Loucy (cell line): ENCODE measurements around the gene CCDC181.

Experiments used
- H2AFZ ChIP-seq: fragments of 200-600 bp; sonication (generic); 2 replicates; pipeline ENCODE4 v1.6.0; 2016; ENCODE audit warnings: antibody characterized with exemption, mild to moderate bottlenecking, low read length, moderate library complexity
- H3F3A ChIP-seq: fragments of 200-600 bp; 2 replicates; pipeline ENCODE4 v1.6.0; 2016; ENCODE audit warnings: antibody characterized with exemption, low read depth, mild to moderate bottlenecking
- H3K27me3 ChIP-seq: fragments of 200-600 bp; sonication (generic); 2 replicates; pipeline ENCODE4 v1.6.1; 2014; ENCODE audit warnings: low read length, mild to moderate bottlenecking; ENCODE audit not compliant: insufficient read depth, poor library complexity, severe bottlenecking
- H3K36me3 ChIP-seq: fragments of 200-600 bp; sonication (generic); 2 replicates; pipeline ENCODE4 v1.6.1; 2016; ENCODE audit warnings: low read length; ENCODE audit not compliant: insufficient read depth
- H3K4me1 ChIP-seq: fragments of 200-600 bp; sonication (generic); 2 replicates; pipeline ENCODE4 v1.5.1; 2014; ENCODE audit warnings: low read length, mild to moderate bottlenecking; ENCODE audit not compliant: insufficient read depth, poor library complexity, severe bottlenecking
- H3K4me2 ChIP-seq: fragments of 200-600 bp; sonication (generic); 2 replicates; pipeline ENCODE4 v1.6.0; 2014; ENCODE audit warnings: antibody characterized with exemption, low read length, low read depth, mild to moderate bottlenecking; ENCODE audit not compliant: poor library complexity, severe bottlenecking
- H3K4me3 ChIP-seq: fragments of 200-600 bp; sonication (generic); 2 replicates; pipeline ENCODE4 v1.5.1; 2014; ENCODE audit warnings: low read length, mild to moderate bottlenecking, mixed read lengths; ENCODE audit not compliant: poor library complexity, severe bottlenecking
- H3K79me2 ChIP-seq: fragments of 200-600 bp; sonication (generic); 2 replicates; pipeline ENCODE4 v1.6.1; 2014; ENCODE audit warnings: low read length; ENCODE audit not compliant: insufficient read depth
- H3K9ac ChIP-seq: fragments of 200-600 bp; sonication (generic); 2 replicates; pipeline ENCODE4 v1.6.0; 2014; ENCODE audit warnings: mild to moderate bottlenecking, low read depth, low read length, moderate library complexity; ENCODE audit not compliant: poor library complexity, severe bottlenecking
- H3K9me2 ChIP-seq: fragments of 200-600 bp; sonication (generic); replicated peaks from 2 replicates; pipeline ENCODE4 v1.6.1; 2016; ENCODE audit warnings: low read depth, low read length, mixed read lengths
- H3K9me3 ChIP-seq: fragments of 200-600 bp; sonication (generic); 2 replicates; pipeline ENCODE4 v1.6.1; 2014; ENCODE audit warnings: mild to moderate bottlenecking, antibody characterized with exemption, low read length, low read depth; ENCODE audit not compliant: insufficient read depth
- H4K20me1 ChIP-seq: fragments of 200-600 bp; sonication (generic); 2 replicates; pipeline ENCODE4 v1.6.0; 2014; ENCODE audit warnings: antibody characterized with exemption, low read length, mild to moderate bottlenecking; ENCODE audit not compliant: insufficient read depth, poor library complexity, severe bottlenecking
- CTCF ChIP-seq: fragments of 200-600 bp; sonication (generic); conservative IDR thresholded peaks from 2 replicates; pipeline ENCODE4 v1.5.1; 2014; ENCODE audit warnings: mild to moderate bottlenecking, antibody characterized with exemption, low read length
- EZH2phosphoT487 ChIP-seq: fragments of 200-600 bp; IDR thresholded peaks from 2 replicates; pipeline ENCODE4 v1.6.1; 2018; ENCODE audit warnings: antibody characterized with exemption, mild to moderate bottlenecking, moderate library complexity, borderline replicate concordance

CCDC181 gene

GRCh38 chr1:169346036-169346589 is 81.2 kb downstream of the CCDC181 start:
- Histone ChIP-seq H4K20me1 (no peaks in the 10 kb centered on the region), H3K4me3 (no peak overlapping the region), H3F3A (no peaks in the 10 kb centered on the region), H3K9me3 (no peaks in the 10 kb centered on the region; the same call in 1 of the 2 replicates), H3K9me2 (no peaks in the 10 kb centered on the region), H3K27me3 (no peaks in the 10 kb centered on the region), H3K4me2 (no peak overlapping the region), H3K9ac (no peak overlapping the region), H2AFZ (no peak overlapping the region), H3K36me3 (no peaks in the 10 kb centered on the region), H3K79me2 (peaks cover under 1% of the 10 kb centered on the region; the same call in 1 of the 2 replicates), H3K4me1 (no peaks in the 10 kb centered on the region)
- TF ChIP-seq CTCF (no peak), EZH2phosphoT487 (no peak)

- Histone ChIP-seq H3K9me2 (no peaks in the 10 kb centered on the region), H3K4me2 (no peak overlapping the region), H3K9ac (no peak overlapping the region), H4K20me1 (no peaks in the 10 kb centered on the region), H3K79me2 (no peaks in the 10 kb centered on the region), H3K9me3 (no peaks in the 10 kb centered on the region; the same call in 1 of the 2 replicates), H3K4me1 (no peaks in the 10 kb centered on the region), H3K36me3 (no peaks in the 10 kb centered on the region), H3K4me3 (no peak overlapping the region), H2AFZ (no peak overlapping the region), H3K27me3 (no peaks in the 10 kb centered on the region), H3F3A (no peaks in the 10 kb centered on the region)
- TF ChIP-seq EZH2phosphoT487 (no peak), CTCF (no peak)
These were observed 81.8 kb downstream of the CCDC181 start for GRCh38 chr1:169345511-169345910.
